HEK293 (cell line): ENCODE measurements around the gene PCBP4.

ENCODE experiments used
- CTCF ChIA-PET: fragments of 350-600 bp; formaldehyde crosslinking; extraction: SDS; loops from one replicate; lab custom pipeline; 2021; ENCODE audit warnings: antibody characterized with exemption; lab: Yijun Ruan, JAX
- POLR2A ChIA-PET: fragments of 300-600 bp; formaldehyde crosslinking; extraction: SDS; loops from one replicate; lab custom pipeline; 2020; ENCODE audit warnings: antibody characterized with exemption, inconsistent platforms; lab: Yijun Ruan, JAX
- H3K27ac ChIP-seq: fragments of 200-500 bp; sonication (Bioruptor generic); 2 replicates; pipeline ENCODE4 v1.5.1; 2014; ENCODE audit warnings: low read depth, low read length, control low read depth, inconsistent platforms; ENCODE audit errors: extremely low read depth
- H3K36me3 ChIP-seq, 2 experiments: fragments of 200-500 bp in 1 of 2; sonication (Bioruptor generic) in 1 of 2; 1 replicate in 1 of 2; 2 replicates in 1 of 2; pipeline ENCODE4 v1.5.1; 2014 to 2017; ENCODE audit warnings: inconsistent platforms in 2 of 2, low read length in 2 of 2; ENCODE audit not compliant: control insufficient read depth in 2 of 2, insufficient read depth in 1 of 2
- H3K4me1 ChIP-seq: fragments of 200-500 bp; sonication (Bioruptor generic); 2 replicates; pipeline ENCODE4 v1.5.1; 2014; ENCODE audit warnings: mild to moderate bottlenecking, low read length, inconsistent platforms; ENCODE audit not compliant: control insufficient read depth, insufficient read depth
- H3K4me3 ChIP-seq: 2 replicates; pipeline ENCODE4 v1.5.1; 2011; ENCODE audit warnings: low read depth, mild to moderate bottlenecking, control low read depth, low read length, moderate library complexity
- H3K9me3 ChIP-seq: fragments of 200-500 bp; sonication (Bioruptor generic); 2 replicates; pipeline ENCODE4 v1.5.1; 2014; ENCODE audit warnings: low read depth, low read length, inconsistent platforms; ENCODE audit not compliant: control insufficient read depth, insufficient read depth
- EGR2 ChIP-seq: fragments of 450-650 bp; formaldehyde crosslinking; IDR thresholded peaks from 2 replicates; pipeline ENCODE4 v1.5.1; 2016; ENCODE audit warnings: low read depth, missing biosample characterization, missing genetic modification characterization
- HIC1 ChIP-seq: fragments of 450-650 bp; formaldehyde crosslinking; IDR thresholded peaks from 2 replicates; pipeline ENCODE4 v1.5.1; 2016; ENCODE audit warnings: missing biosample characterization, missing genetic modification characterization
- HOXD13 ChIP-seq: sonication (generic); formaldehyde crosslinking; IDR thresholded peaks from 2 replicates; pipeline ENCODE4 v1.8.0; 2022; ENCODE audit warnings: missing genetic modification reagents, borderline replicate concordance
- PRDM6 ChIP-seq: fragments of 450-650 bp; formaldehyde crosslinking; IDR thresholded peaks from 2 replicates; pipeline ENCODE4 v1.5.1; 2017; ENCODE audit warnings: missing biosample characterization, missing genetic modification characterization
- ZBTB1 ChIP-seq: fragments of 450-650 bp; formaldehyde crosslinking; IDR thresholded peaks from 2 replicates; pipeline ENCODE4 v1.5.1; 2016; ENCODE audit warnings: missing biosample characterization, missing genetic modification characterization
- ZBTB10 ChIP-seq: fragments of 450-650 bp; formaldehyde crosslinking; IDR thresholded peaks from 2 replicates; pipeline ENCODE4 v1.5.1; 2016; ENCODE audit warnings: missing biosample characterization, missing genetic modification characterization
- ZBTB17 ChIP-seq: fragments of 450-650 bp; formaldehyde crosslinking; IDR thresholded peaks from 2 replicates; pipeline ENCODE4 v1.5.1; 2016; ENCODE audit warnings: missing biosample characterization, missing genetic modification characterization
- ZBTB26 ChIP-seq: fragments of 450-650 bp; formaldehyde crosslinking; optimal IDR thresholded peaks from 2 replicates; pipeline ENCODE3; 2016; ENCODE audit warnings: missing biosample characterization, mild to moderate bottlenecking, missing genetic modification characterization
- ZFHX2 ChIP-seq: fragments of 450-650 bp; formaldehyde crosslinking; conservative IDR thresholded peaks from 2 replicates; pipeline ENCODE4 v1.5.1; 2016; ENCODE audit warnings: missing biosample characterization, missing genetic modification characterization
- ZIC2 ChIP-seq: fragments of 450-650 bp; formaldehyde crosslinking; IDR thresholded peaks from 2 replicates; pipeline ENCODE4 v1.5.1; 2016; ENCODE audit warnings: missing biosample characterization, missing genetic modification characterization
- ZNF132 ChIP-seq: fragments of 450-650 bp; formaldehyde crosslinking; IDR thresholded peaks from 2 replicates; pipeline ENCODE4 v1.5.1; 2017; ENCODE audit warnings: missing biosample characterization, missing genetic modification characterization, borderline replicate concordance
- ZNF248 ChIP-seq: fragments of 450-650 bp; formaldehyde crosslinking; IDR thresholded peaks from 2 replicates; pipeline ENCODE4 v1.5.1; 2017; ENCODE audit warnings: missing biosample characterization, missing genetic modification characterization
- ZNF311 ChIP-seq: fragments of 450-650 bp; formaldehyde crosslinking; IDR thresholded peaks from 2 replicates; pipeline ENCODE4 v1.5.1; 2017; ENCODE audit warnings: missing biosample characterization, missing genetic modification characterization, borderline replicate concordance
- ZNF335 ChIP-seq: fragments of 450-650 bp; formaldehyde crosslinking; conservative IDR thresholded peaks from 2 replicates; pipeline ENCODE4 v1.5.1; 2016; ENCODE audit warnings: missing biosample characterization, missing genetic modification characterization
- ZSCAN16 ChIP-seq: fragments of 450-650 bp; formaldehyde crosslinking; IDR thresholded peaks from 2 replicates; pipeline ENCODE4 v1.5.1; 2016; ENCODE audit warnings: missing biosample characterization, missing genetic modification characterization
- ZSCAN5A ChIP-seq: fragments of 450-650 bp; formaldehyde crosslinking; IDR thresholded peaks from 2 replicates; pipeline ENCODE4 v1.5.1; 2016; ENCODE audit warnings: missing biosample characterization, missing genetic modification characterization

PCBP4 gene

GRCh38 chr3:52005571-52005986, 38.3 kb upstream of the PCBP4 start (continued):
- TF ChIP-seq ZBTB26 (tag by site-specific recombination): no peak
- TF ChIP-seq HIC1 (tag by site-specific recombination): no peak
- peak; percentile 50 for TF ChIP-seq ZIC2
- TF ChIP-seq ZFHX2: peak; percentile 93
- peak; percentile 91 for TF ChIP-seq EGR2
- peak; percentile 73 for TF ChIP-seq ZBTB17
- no peak for TF ChIP-seq ZNF248 (tag by site-specific recombination)
- TF ChIP-seq ZBTB10 (tag by site-specific recombination): no peak

DNA sequence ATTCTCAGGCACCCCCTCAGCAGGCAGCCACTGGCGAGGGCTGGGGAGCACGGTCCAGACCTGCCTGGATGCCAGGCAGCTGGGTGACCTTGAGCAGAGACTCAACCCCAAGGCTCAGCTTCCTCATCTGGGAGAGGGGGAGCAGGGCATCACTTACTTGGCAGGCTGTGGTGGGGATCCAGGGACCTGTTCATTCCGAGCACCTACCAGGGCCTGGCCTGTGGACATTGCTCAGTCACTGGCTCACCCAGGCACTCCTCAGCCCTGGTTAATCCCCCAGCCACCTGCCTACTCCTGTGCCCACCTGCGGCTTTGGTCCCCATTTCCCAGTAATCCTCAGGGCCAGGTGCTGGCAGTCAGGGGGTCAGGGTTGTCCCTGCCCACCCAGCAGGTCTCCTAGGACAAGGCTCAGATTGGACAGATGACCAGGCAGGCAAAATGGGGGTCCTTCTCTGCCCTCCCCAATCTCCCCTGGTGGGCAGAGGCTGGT, 37.7 kb upstream of the PCBP4 start:
- POLR2A ChIA-PET: interaction anchor here (0.6 to 1.0 kb wide), 5 partner anchors 9 to 126 kb away, joined by 3 to 7 read pairs (median 4); partner anchors contain the start of genes DUSP7 and RPL29
- CTCF ChIA-PET: interaction anchor here (0.6 to 5.8 kb wide), 16 partner anchors 9 to 895 kb away, joined by 3 to 62 read pairs (median 4); partner anchors contain the start of genes DUSP7, PARP3 and RRP9
- no peaks in the 10 kb centered on the region for H3K4me1 ChIP-seq

More for the DNA sequence above, 37.7 kb upstream of the PCBP4 start:
- Histone ChIP-seq H3K9me3 (no peaks in the 10 kb centered on the region), H3K36me3 (no peaks in the 10 kb centered on the region), H3K4me3 (no peak overlapping the region), H3K27ac (no peak overlapping the region)
- TF ChIP-seq ZBTB1 (tag by site-specific recombination) (no peak), PRDM6 (no peak), ZIC2 (no peak), ZNF132 (no peak), ZSCAN5A (tag by site-specific recombination) (no peak), ZNF311 (no peak), ZNF335 (no peak), ZSCAN16 (no peak), HOXD13 (no peak)
